H1 (cell line): Measurements from ENCODE around the gene NRTN. TPM values are rescaled to one million over a fixed set of nuclear protein-coding genes. Genes with fewer than 3 reads are reported as not detected.

Experiments used
- CTCF ChIA-PET: fragments of 300-600 bp; sonication (Branson Sonifier 250); formaldehyde crosslinking; loops from one replicate; lab custom pipeline; 2021; ENCODE audit not compliant: partially characterized antibody; lab: Charles Lee
- POLR2A ChIA-PET: fragments of 300-600 bp; sonication (Branson Sonifier 250); formaldehyde crosslinking; loops from one replicate; lab custom pipeline; 2021; ENCODE audit warnings: inconsistent platforms; ENCODE audit not compliant: partially characterized antibody; lab: Charles Lee
- DNase-seq, 2 experiments: peaks; one replicate each; pipeline versions ENCODE4 v3.0.0 to v3.0.0-alpha.2; 2010 to 2022; ENCODE audit warnings: low spot score in 2 of 2, low read depth in 1 of 2, mixed read lengths in 1 of 2
- FAIRE-seq: peaks from 2 replicates; lab custom pipeline; 2011; peaks lifted over from hg19 to GRCh38; lab: Jason Lieb, UNC
- H2AFZ ChIP-seq: 2 replicates; pipeline ENCODE4 v1.8.1; 2012; ENCODE audit warnings: low read length, inconsistent platforms
- H2AK5ac ChIP-seq: 2 replicates; pipeline ENCODE4 v1.6.1; 2013; ENCODE audit warnings: low read depth, low read length
- H2BK120ac ChIP-seq: replicated peaks from 2 replicates; pipeline ENCODE3; 2013; ENCODE audit warnings: low read depth, low read length, inconsistent platforms
- H2BK12ac ChIP-seq: 2 replicates; pipeline ENCODE4 v1.6.1; 2013; ENCODE audit warnings: low read depth, low read length
- H2BK15ac ChIP-seq: 2 replicates; pipeline ENCODE4 v1.6.1; 2013; ENCODE audit warnings: low read length
- H2BK20ac ChIP-seq: 2 replicates; pipeline ENCODE4 v1.6.1; 2013; ENCODE audit warnings: low read length
- H2BK5ac ChIP-seq: 2 replicates; pipeline ENCODE4 v1.6.1; 2013; ENCODE audit warnings: low read depth, low read length
- H3K14ac ChIP-seq: 2 replicates; pipeline ENCODE4 v1.6.1; 2013; ENCODE audit warnings: inconsistent platforms; ENCODE audit not compliant: insufficient read length
- H3K18ac ChIP-seq: 2 replicates; pipeline ENCODE4 v1.6.1; 2013; ENCODE audit warnings: low read length; ENCODE audit errors: extremely low read depth
- H3K23ac ChIP-seq: 2 replicates; pipeline ENCODE4 v1.6.1; 2013; ENCODE audit warnings: inconsistent platforms; ENCODE audit not compliant: insufficient read length
- H3K23me2 ChIP-seq: 2 replicates; pipeline ENCODE4 v1.6.1; 2013; ENCODE audit warnings: low read depth, low read length
- H3K27ac ChIP-seq: 2 replicates; pipeline ENCODE4 v1.6.1; 2011; ENCODE audit warnings: low read depth, low read length, inconsistent platforms
- H3K27me3 ChIP-seq, 4 experiments: replicated peaks in 1 of 4; 1 replicate in 1 of 4; 2 replicates in 3 of 4; pipeline versions ENCODE4 v1.6.1 to v1.8.1; 2011 to 2013; ENCODE audit warnings: low read length in 3 of 4, mild to moderate bottlenecking in 3 of 4, inconsistent platforms in 2 of 4, mixed read lengths in 2 of 4, moderate library complexity in 1 of 4; ENCODE audit not compliant: control insufficient read depth in 3 of 4, insufficient read depth in 3 of 4; ENCODE audit errors: extremely low read depth in 1 of 4
- H3K36me3 ChIP-seq, 4 experiments: 2 replicates each; pipeline versions ENCODE4 v1.6.1 to v1.8.1; 2011 to 2013; ENCODE audit warnings: mild to moderate bottlenecking in 4 of 4, low read length in 3 of 4, moderate library complexity in 2 of 4, control low read depth in 1 of 4, inconsistent platforms in 1 of 4; ENCODE audit not compliant: insufficient read depth in 4 of 4, control insufficient read depth in 2 of 4
- H3K4ac ChIP-seq: replicated peaks from 2 replicates; pipeline ENCODE3; 2013; ENCODE audit warnings: low read length, low read depth, mixed read lengths, inconsistent platforms; ENCODE audit not compliant: insufficient read length
- H3K4me1 ChIP-seq, 4 experiments: replicated peaks in 1 of 4; 1 replicate in 1 of 4; 2 replicates in 3 of 4; pipeline versions ENCODE4 v1.6.1 to v1.8.1; 2011 to 2013; ENCODE audit warnings: low read length in 3 of 4, inconsistent platforms in 2 of 4, mixed read lengths in 1 of 4; ENCODE audit not compliant: insufficient read depth in 4 of 4, control insufficient read depth in 3 of 4
- H3K4me2 ChIP-seq, 2 experiments: 2 replicates each; pipeline versions ENCODE4 v1.6.1 to v1.8.1; 2011 to 2013; ENCODE audit warnings: low read depth in 2 of 2, low read length in 2 of 2, control low read depth in 1 of 2, inconsistent platforms in 1 of 2, mild to moderate bottlenecking in 1 of 2; ENCODE audit not compliant: insufficient read depth in 1 of 2
- H3K4me3 ChIP-seq, 4 experiments: fragments of 200-600, 300-600 bp in 1 of 4; sonication (generic), shearing (Covaris generic), sonication (Bioruptor Twin) in 1 of 4; 2 replicates each; pipeline versions ENCODE4 v1.5.1 to v1.8.1; 2011 to 2016; ENCODE audit warnings: low read length in 4 of 4, low read depth in 3 of 4, control low read depth in 2 of 4, inconsistent platforms in 2 of 4, mild to moderate bottlenecking in 2 of 4, mixed read lengths in 1 of 4, moderate library complexity in 1 of 4; ENCODE audit not compliant: insufficient read depth in 2 of 4; ENCODE audit errors: extremely low read depth in 1 of 4
- H3K56ac ChIP-seq: replicated peaks from 2 replicates; pipeline ENCODE3; 2013; ENCODE audit warnings: low read depth, mild to moderate bottlenecking, mixed read lengths, low read length, inconsistent platforms; ENCODE audit not compliant: insufficient read length
- H3K79me1 ChIP-seq: 2 replicates; pipeline ENCODE4 v1.6.1; 2013; ENCODE audit warnings: low read depth, low read length, control low read depth
- H3K79me2 ChIP-seq, 2 experiments: 2 replicates each; pipeline versions ENCODE4 v1.6.1 to v1.8.1; 2012 to 2013; ENCODE audit warnings: low read length in 2 of 2, mild to moderate bottlenecking in 2 of 2, inconsistent platforms in 1 of 2; ENCODE audit not compliant: insufficient read depth in 2 of 2, control insufficient read depth in 1 of 2
- H3K9ac ChIP-seq, 4 experiments: replicated peaks in 1 of 4; 1 replicate in 1 of 4; 2 replicates in 3 of 4; pipeline versions ENCODE4 v1.6.1 to v1.8.1; 2011 to 2013; ENCODE audit warnings: low read depth in 3 of 4, low read length in 3 of 4, control low read depth in 2 of 4, mild to moderate bottlenecking in 2 of 4, moderate library complexity in 2 of 4, inconsistent platforms in 1 of 4; ENCODE audit errors: extremely low read depth in 1 of 4
- H3K9me3 ChIP-seq, 2 experiments: 2 replicates each; pipeline versions ENCODE4 v1.6.1 to v1.8.1; 2012 to 2013; ENCODE audit warnings: mild to moderate bottlenecking in 2 of 2, moderate library complexity in 2 of 2, control low read depth in 1 of 2, inconsistent platforms in 1 of 2, low read depth in 1 of 2, low read length in 1 of 2, mixed read lengths in 1 of 2; ENCODE audit not compliant: insufficient read depth in 2 of 2
- H4K20me1 ChIP-seq, 2 experiments: replicated peaks in 1 of 2; 2 replicates each; pipeline versions ENCODE3 to v1.8.1; 2011 to 2013; ENCODE audit warnings: inconsistent platforms in 2 of 2, low read length in 2 of 2, mild to moderate bottlenecking in 1 of 2; ENCODE audit not compliant: insufficient read depth in 2 of 2, control insufficient read depth in 1 of 2
- H4K5ac ChIP-seq: 2 replicates; pipeline ENCODE4 v1.6.1; 2013; ENCODE audit warnings: low read length, low read depth, mixed read lengths, inconsistent platforms; ENCODE audit not compliant: insufficient read length
- H4K8ac ChIP-seq: 2 replicates; pipeline ENCODE4 v1.8.0; 2013; ENCODE audit warnings: mild to moderate bottlenecking, moderate library complexity, low read length, inconsistent platforms; ENCODE audit not compliant: insufficient read depth; ENCODE audit errors: extremely low read depth
- H4K91ac ChIP-seq: replicated peaks from 2 replicates; pipeline ENCODE3; 2013; ENCODE audit warnings: low read length, mixed read lengths, inconsistent platforms; ENCODE audit not compliant: insufficient read length
- BACH1 ChIP-seq: IDR thresholded peaks from 2 replicates; pipeline ENCODE4 v1.6.1; 2012; ENCODE audit warnings: low read length, improper control_type of control experiment
- CEBPB ChIP-seq: IDR thresholded peaks from 2 replicates; pipeline ENCODE4 v1.6.1; 2012; ENCODE audit warnings: low read depth, low read length
- EGR1 ChIP-seq: IDR thresholded peaks from 2 replicates; pipeline ENCODE4 v1.6.1; 2011; ENCODE audit warnings: low read depth, low read length, borderline replicate concordance
- GTF2F1 ChIP-seq: IDR thresholded peaks from 2 replicates; pipeline ENCODE4 v1.6.1; 2012; ENCODE audit warnings: low read depth, low read length, improper control_type of control experiment, borderline replicate concordance
- HDAC2 ChIP-seq, 2 experiments: fragments of 300-600 bp in 1 of 2; sonication (generic) in 1 of 2; IDR thresholded peaks; 2 replicates each; pipeline ENCODE4 v1.6.1; 2011 to 2012; ENCODE audit warnings: low read depth in 2 of 2, low read length in 2 of 2, mild to moderate bottlenecking in 2 of 2, moderate library complexity in 2 of 2, borderline replicate concordance in 1 of 2, inconsistent platforms in 1 of 2
- NANOG ChIP-seq: IDR thresholded peaks from 2 replicates; pipeline ENCODE4 v1.6.1; 2011; ENCODE audit warnings: low read length, low read depth, mild to moderate bottlenecking, inconsistent platforms; ENCODE audit not compliant: insufficient read depth, poor library complexity, severe bottlenecking
- NRF1 ChIP-seq: IDR thresholded peaks from 2 replicates; pipeline ENCODE4 v1.6.1; 2011; ENCODE audit warnings: mild to moderate bottlenecking, low read depth, low read length, improper control_type of control experiment
- POLR2AphosphoS5 ChIP-seq: IDR thresholded peaks from 2 replicates; pipeline ENCODE4 v1.6.1; 2011; ENCODE audit warnings: low read depth, low read length
- SP2 ChIP-seq: IDR thresholded peaks from 2 replicates; pipeline ENCODE4 v1.6.1; 2012; ENCODE audit warnings: mild to moderate bottlenecking, low read length, inconsistent platforms
- SP4 ChIP-seq: IDR thresholded peaks from 2 replicates; pipeline ENCODE4 v1.6.1; 2012; ENCODE audit warnings: low read length, inconsistent platforms
- TAF7 ChIP-seq: optimal IDR thresholded peaks from 2 replicates; pipeline ENCODE3; 2011; ENCODE audit warnings: low read depth, mild to moderate bottlenecking, inconsistent platforms, low read length, moderate library complexity, borderline replicate concordance
- ZNF274 ChIP-seq: IDR thresholded peaks from 2 replicates; pipeline ENCODE4 v1.7.0; 2012; ENCODE audit warnings: low read length, borderline replicate concordance; ENCODE audit errors: extremely low read depth
- WGBS, 2 experiments: shearing (Covaris generic) in 1 of 2; methylation state at CpG; one replicate each; pipeline versions ENCODE4 v1.1.6 to v1.1.7; 2013 to 2015; ENCODE audit warnings: low lambda C conversion rate in 2 of 2, mixed read lengths in 2 of 2, inconsistent platforms in 1 of 2, low coverage in 1 of 2, missing lambda C conversion rate in 1 of 2; ENCODE audit not compliant: insufficient replicate concordance in 2 of 2, insufficient coverage in 1 of 2, insufficient read length in 1 of 2; ENCODE audit errors: extremely low coverage in 1 of 2, missing lambda C conversion rate in 1 of 2; 5-methylcytosine and 5-hydroxymethylcytosine counted together
- polyA plus RNA-seq, 7 experiments: library from polyadenylated mRNA; depleted of rRNA in 3 of 7; stranded (reverse) in 5 of 7; unstranded in 2 of 7; fragments of >200 nt in 5 of 7; fragments of 200-250 nt in 2 of 7; gene quantifications; 1 replicate in 5 of 7; 2 replicates in 1 of 7; 4 replicates in 1 of 7; pipeline versions ENCODE4 v1.2.1 to v1.2.3, GENCODE V29; 2011 to 2013; ENCODE audit warnings: missing spikeins in 2 of 7, mixed read lengths in 2 of 7
- total RNA-seq: library from RNA; stranded (reverse); fragmentation: NEBNext Ultra II Directional; extraction: Animal tissue kit (Norgen Biotek cat#: 25700); gene quantifications from 2 replicates; pipeline ENCODE4 v1.2.1, GENCODE V29; 2021

Gene NRTN
- total and polyA plus RNA-seq, 2 of the 8 experiments (the other 6 are each of a cell fraction or from before 2014, with no cell fraction given) = 3.9 to 5.3 TPM

DNA sequence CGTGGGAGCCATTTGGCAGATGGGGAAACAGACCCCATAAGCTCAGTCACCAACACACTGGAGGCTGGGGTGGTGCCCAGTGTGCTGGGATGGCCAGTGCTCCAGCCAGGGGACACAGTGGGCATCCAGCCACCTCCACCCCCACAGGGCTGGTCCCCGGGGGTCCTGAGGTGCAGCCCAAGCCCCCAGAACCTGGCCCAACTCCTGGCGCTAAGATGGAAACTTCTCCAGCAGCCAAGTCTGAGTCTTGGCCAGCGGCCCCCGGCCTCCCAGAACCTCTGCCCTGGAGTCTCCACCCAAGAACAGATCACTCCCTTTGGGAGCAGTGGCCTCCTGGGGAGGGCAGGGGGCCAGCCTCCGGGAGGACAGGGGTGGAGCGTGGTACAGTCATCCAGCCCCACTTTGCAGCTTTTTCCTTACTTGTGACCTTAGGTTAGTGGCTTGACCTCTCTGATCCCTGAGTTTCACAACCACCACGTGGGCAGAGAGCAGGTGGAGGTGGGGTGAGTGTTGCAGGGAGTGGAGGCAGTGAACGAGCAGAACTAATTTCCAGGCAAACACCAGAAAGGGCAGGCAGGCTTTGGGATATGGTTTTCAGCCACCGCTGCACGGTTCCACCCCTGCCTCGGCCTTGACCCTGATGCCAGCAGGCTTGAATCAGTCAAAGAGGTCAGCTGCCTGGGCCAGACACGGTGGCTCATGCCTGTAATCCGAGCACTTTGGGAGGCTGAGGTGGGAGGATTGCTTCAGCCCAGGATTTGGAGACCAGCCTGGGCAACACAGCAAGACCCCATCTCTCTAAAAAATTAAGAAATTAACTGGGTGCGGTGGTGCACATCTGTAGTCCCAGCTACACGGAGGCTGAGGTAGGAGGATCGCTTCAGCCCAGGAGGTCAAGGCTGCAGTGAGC lies 4.3 kb upstream of the NRTN start:
- Histone ChIP-seq H4K8ac (no peak overlapping the region), H2BK12ac (no peak overlapping the region), H3K4me2 (no peak overlapping the region), H3K14ac (no peak overlapping the region), H3K56ac (no peak overlapping the region), H2BK20ac (no peak overlapping the region), H3K79me2 (no peaks in the 10 kb centered on the region), H3K4me3 (no peak overlapping the region), H3K36me3 (no peaks in the 10 kb centered on the region), H4K91ac (no peak overlapping the region), H3K27me3 (peaks cover 2 to 16% (median 8%) of the 10 kb centered on the region in 4 experiments; a peak in 6 of 7 replicates), H3K27ac (no peak overlapping the region), H3K9me3 (no peaks in the 10 kb centered on the region), H2BK5ac (no peak overlapping the region), H4K20me1 (peaks cover 0 to 3% of the 10 kb centered on the region in 2 experiments), H3K23ac (no peak overlapping the region), H3K18ac (no peak overlapping the region; the same call in 1 of the 2 replicates), H2AK5ac (no peak overlapping the region), H2AFZ (no peak overlapping the region), H3K4me1 (peaks cover 0 to 13% (median 7%) of the 10 kb centered on the region in 4 experiments; a peak in 5 of 7 replicates), H3K4ac (no peak overlapping the region), H4K5ac (no peak overlapping the region), H2BK15ac (no peak overlapping the region), H3K79me1 (no peaks in the 10 kb centered on the region), H2BK120ac (no peak overlapping the region), H3K9ac (no peak overlapping the region), H3K23me2 (peaks cover 6% of the 10 kb centered on the region)
- no peak for DNase-seq
- FAIRE-seq = no peak
- ChIA-PET CTCF (interaction anchor here (0.9 to 1.6 kb wide), 3 partner anchors 90 to 218 kb away, joined by 3 to 6 read pairs (median 5); partner anchors contain the start of gene RPL36), POLR2A (interaction anchor here (1.0 to 3.0 kb wide), 5 partner anchors 9 to 109 kb away, joined by 3 to 12 read pairs (median 5); partner anchors contain the start of gene DUS3L)
- WGBS, 2 experiments = 88% methylated on average over 15 of the region's 17 CpGs; no CpG with 5 or more reads in 1 of the 2 experiments
- no peak for TF ChIP-seq BACH1
- no peak for TF ChIP-seq HDAC2 (IDR thresholded peaks at IDR 0.05; ENCODE audit: borderline replicate concordance in 1 of 2, low read depth in 2 of 2, low read length in 2 of 2)
- no peak for TF ChIP-seq EGR1
- TF ChIP-seq ZNF274 = no peak
- no peak for TF ChIP-seq POLR2AphosphoS5
- TF ChIP-seq NRF1 = no peak
- TF ChIP-seq GTF2F1 = no peak
- no peak for TF ChIP-seq SP2
- no peak for TF ChIP-seq SP4
- no peak for TF ChIP-seq NANOG
- no peak for TF ChIP-seq TAF7
- no peak for TF ChIP-seq CEBPB
